ENCODE measurements around the gene LGALS4.
"Not testable (repeated sequence)": the region's sequence is repeated elsewhere in the genome, so short reads cannot be mapped to it uniquely, and the experiment has no call there.

LGALS4 gene

DNA sequence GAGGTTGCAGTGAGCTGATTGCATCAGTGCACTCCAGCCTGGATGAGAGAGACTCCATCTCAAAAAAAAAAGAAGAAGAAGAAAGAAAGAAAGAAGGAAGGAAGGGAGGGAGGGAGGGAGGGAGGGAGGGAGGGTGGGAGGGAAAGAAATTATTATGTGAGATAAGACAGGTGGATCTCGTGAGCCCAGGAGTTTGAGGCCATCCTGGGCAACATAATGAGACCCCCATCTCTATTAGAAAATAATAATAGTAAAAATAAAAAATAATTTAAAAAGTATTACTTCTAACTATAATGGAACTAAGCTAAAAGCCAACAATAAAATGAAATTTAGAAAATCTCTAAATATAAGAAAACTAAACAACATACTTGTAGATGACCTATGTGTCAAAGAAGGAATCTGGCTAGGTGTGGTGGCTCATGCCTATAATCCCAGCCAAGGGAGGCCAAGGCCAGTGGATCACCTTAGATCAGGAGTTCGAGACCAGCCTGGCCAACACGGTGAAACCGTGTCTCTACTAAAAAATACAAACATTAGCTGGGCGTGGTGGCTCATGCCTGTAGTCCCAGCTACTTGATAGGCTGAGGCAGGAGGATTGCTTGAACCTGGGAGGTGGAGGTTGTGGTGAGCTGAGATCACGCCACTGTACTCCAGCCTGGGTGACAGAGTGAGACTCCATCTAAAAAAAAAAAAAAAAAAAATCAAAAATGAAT is 51.8 kb downstream of the LGALS4 start:
- H3K27me3 ChIP-seq (ENCODE audit: control insufficient read depth in 1 of 2, insufficient read depth in 2 of 2, low read length in 2 of 2); H3K4me3 ChIP-seq (ENCODE audit: low read depth in 1 of 2, low read length in 2 of 2); H3K36me3 ChIP-seq (ENCODE audit: control insufficient read depth in 1 of 2, insufficient read depth in 2 of 2, low read length in 2 of 2); H3K9ac ChIP-seq (ENCODE audit: low read depth in 1 of 2, low read length in 2 of 2); H3K9me3 ChIP-seq (ENCODE audit: control insufficient read depth in 1 of 2, low read length in 2 of 2); H3K27ac ChIP-seq (ENCODE audit: low read depth, low read length); H3K4me1 ChIP-seq (ENCODE audit: control insufficient read depth in 1 of 2, insufficient read depth in 2 of 2, low read length in 2 of 2): not testable (repeated sequence)

DNA sequence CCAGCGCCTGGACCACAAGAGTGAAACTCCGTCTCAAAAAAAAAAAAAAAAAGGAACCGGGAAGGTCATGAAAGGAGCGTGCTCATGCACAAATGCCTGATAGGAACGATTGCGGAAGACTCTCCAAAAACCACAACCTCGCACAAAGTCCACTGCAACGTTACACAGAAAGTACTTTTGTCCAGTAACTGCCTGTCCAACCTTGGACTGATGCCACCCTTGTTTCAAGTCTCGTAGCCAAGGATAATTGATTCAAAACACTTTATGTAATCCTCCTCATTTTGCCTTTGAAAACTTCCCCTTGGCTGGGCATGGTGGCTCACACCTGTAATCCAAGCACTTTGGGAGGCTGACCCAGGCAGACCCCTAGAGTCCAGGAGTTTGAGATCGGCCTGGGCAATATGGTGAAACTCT is 53.1 kb downstream of the LGALS4 start:
- H3K4me3 ChIP-seq (ENCODE audit: low read depth in 1 of 2, low read length in 2 of 2): no peak overlapping the region
- H3K4me1 ChIP-seq (ENCODE audit: control insufficient read depth in 1 of 2, insufficient read depth in 2 of 2, low read length in 2 of 2): peaks cover 3 to 4% of the 10 kb centered on the region in 2 donors
- H3K9ac ChIP-seq (ENCODE audit: low read depth in 1 of 2, low read length in 2 of 2): peak overlapping the region in 1 of 2 donors; percentile 32
- H3K27ac ChIP-seq (ENCODE audit: low read depth, low read length): peak overlapping the region; percentile 50
- no peaks in the 10 kb centered on the region for H3K27me3 ChIP-seq (ENCODE audit: control insufficient read depth in 1 of 2, insufficient read depth in 2 of 2, low read length in 2 of 2)
- H3K9me3 ChIP-seq (ENCODE audit: control insufficient read depth in 1 of 2, low read length in 2 of 2): no peaks in the 10 kb centered on the region
- H3K36me3 ChIP-seq (ENCODE audit: control insufficient read depth in 1 of 2, insufficient read depth in 2 of 2, low read length in 2 of 2): no peaks in the 10 kb centered on the region

DNA sequence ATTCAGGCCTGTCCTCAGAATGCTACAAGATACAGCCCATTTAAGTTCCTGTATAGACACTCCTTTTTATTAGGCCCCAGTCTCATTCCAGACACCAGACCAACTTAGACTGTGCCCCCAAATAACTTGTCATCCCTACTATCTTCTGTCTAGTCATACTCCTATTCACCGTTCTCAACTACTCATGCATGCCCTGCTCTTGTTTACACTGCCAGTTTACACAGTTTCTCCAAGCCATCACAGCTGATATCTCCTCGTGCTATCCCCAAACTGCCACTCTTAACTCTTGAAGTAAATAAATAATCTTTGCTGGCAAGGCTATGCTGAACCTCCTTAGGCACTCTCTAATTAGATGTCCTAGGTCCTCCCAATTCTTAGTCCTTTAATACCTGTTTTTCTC is 58.5 kb downstream of the LGALS4 start:
- not testable (repeated sequence) for H3K4me1 ChIP-seq (ENCODE audit: control insufficient read depth in 1 of 2, insufficient read depth in 2 of 2, low read length in 2 of 2); H3K27ac ChIP-seq (ENCODE audit: low read depth, low read length); H3K9ac ChIP-seq (ENCODE audit: low read depth in 1 of 2, low read length in 2 of 2); H3K4me3 ChIP-seq (ENCODE audit: low read depth in 1 of 2, low read length in 2 of 2); H3K27me3 ChIP-seq (ENCODE audit: control insufficient read depth in 1 of 2, insufficient read depth in 2 of 2, low read length in 2 of 2); H3K9me3 ChIP-seq (ENCODE audit: control insufficient read depth in 1 of 2, low read length in 2 of 2); H3K36me3 ChIP-seq (ENCODE audit: control insufficient read depth in 1 of 2, insufficient read depth in 2 of 2, low read length in 2 of 2)

DNA sequence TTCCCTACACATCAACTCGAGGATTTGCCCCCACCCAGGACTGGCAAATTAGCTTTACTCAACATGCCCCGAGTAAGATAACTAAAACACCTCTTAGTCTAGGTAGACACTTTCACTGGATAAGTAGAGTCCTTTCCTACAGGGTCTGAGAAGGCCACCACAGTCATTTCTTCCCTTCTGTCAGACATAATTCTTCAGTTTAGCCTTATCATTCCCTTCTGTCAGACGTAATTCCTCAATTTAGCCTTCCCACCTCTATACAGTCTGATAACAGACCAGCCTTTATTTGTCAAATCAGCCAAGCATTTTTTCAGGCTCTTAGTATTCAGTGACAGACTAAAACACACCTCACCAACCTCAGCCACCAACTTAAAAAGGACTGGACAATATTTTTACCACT is 59.0 kb downstream of the LGALS4 start:
- H3K4me3 ChIP-seq (ENCODE audit: low read depth in 1 of 2, low read length in 2 of 2); H3K9ac ChIP-seq (ENCODE audit: low read depth in 1 of 2, low read length in 2 of 2); H3K27me3 ChIP-seq (ENCODE audit: control insufficient read depth in 1 of 2, insufficient read depth in 2 of 2, low read length in 2 of 2); H3K36me3 ChIP-seq (ENCODE audit: control insufficient read depth in 1 of 2, insufficient read depth in 2 of 2, low read length in 2 of 2); H3K9me3 ChIP-seq (ENCODE audit: control insufficient read depth in 1 of 2, low read length in 2 of 2); H3K4me1 ChIP-seq (ENCODE audit: control insufficient read depth in 1 of 2, insufficient read depth in 2 of 2, low read length in 2 of 2); H3K27ac ChIP-seq (ENCODE audit: low read depth, low read length): not testable (repeated sequence)

All from duodenal mucosa (tissue), 2 donors.